GM18526 (cell line): ENCODE measurements around the gene LGALS8.

Source experiments
- POLR2A ChIP-seq: IDR thresholded peaks from 3 replicates; pipeline ENCODE4 v1.6.1; 2011; ENCODE audit not compliant: insufficient read length; ENCODE audit errors: extremely low read depth

The LGALS8 gene

GRCh38 chr1:236526079-236526478 is 2.3 kb downstream of the LGALS8 start:
- TF ChIP-seq POLR2A: no peak

- TF ChIP-seq POLR2A: no peak
Measured at GRCh38 chr1:236530286-236530685, 6.5 kb downstream of the LGALS8 start.

GRCh38 chr1:236530959-236531358 is 7.2 kb downstream of the LGALS8 start:
- TF ChIP-seq POLR2A: no peak

- no peak for TF ChIP-seq POLR2A
Measured at GRCh38 chr1:236532850-236533249, 9.1 kb downstream of the LGALS8 start.

GRCh38 chr1:236534151-236534651 is 10.4 kb downstream of the LGALS8 start:
- TF ChIP-seq POLR2A: no peak

GRCh38 chr1:236535190-236535589 is 11.4 kb downstream of the LGALS8 start:
- no peak for TF ChIP-seq POLR2A

- no peak for TF ChIP-seq POLR2A
Measured at GRCh38 chr1:236535662-236536161, 11.9 kb downstream of the LGALS8 start.

- TF ChIP-seq POLR2A: no peak
Measured at GRCh38 chr1:236536540-236536939, 12.8 kb downstream of the LGALS8 start.

GRCh38 chr1:236540813-236541465 is 17.2 kb downstream of the LGALS8 start:
- no peak for TF ChIP-seq POLR2A

- no peak for TF ChIP-seq POLR2A
Measured at GRCh38 chr1:236541710-236542109, 17.9 kb downstream of the LGALS8 start.

- TF ChIP-seq POLR2A: no peak
Measured at GRCh38 chr1:236543065-236543669, 19.4 kb downstream of the LGALS8 start.

GRCh38 chr1:236545621-236546169 is 21.9 kb downstream of the LGALS8 start:
- TF ChIP-seq POLR2A: no peak

- TF ChIP-seq POLR2A: no peak
Measured at GRCh38 chr1:236548452-236548851, 24.7 kb downstream of the LGALS8 start.

GRCh38 chr1:236550961-236551851 is 27.4 kb downstream of the LGALS8 start:
- no peak for TF ChIP-seq POLR2A

GRCh38 chr1:236552096-236552495 is 28.3 kb downstream of the LGALS8 start:
- no peak for TF ChIP-seq POLR2A
